SW480 (cell line): ENCODE results near the gene ST8SIA1.

Experiments
- DNase-seq: peaks from one replicate; pipeline ENCODE4 v3.0.0-alpha.2; 2016; ENCODE audit warnings: low spot score

The ST8SIA1 gene

GRCh38 chr12:22329621-22330020 lies 4.9 kb downstream of the ST8SIA1 start:
- no peak for DNase-seq

- no peak for DNase-seq
Observed at GRCh38 chr12:22325218-22325617, 9.3 kb downstream of the ST8SIA1 start.

- DNase-seq: no peak
Observed at GRCh38 chr12:22322091-22322490, 12.4 kb downstream of the ST8SIA1 start.

- no peak for DNase-seq
Observed at GRCh38 chr12:22321638-22322037, 12.9 kb downstream of the ST8SIA1 start.

GRCh38 chr12:22321018-22321605 lies 13.4 kb downstream of the ST8SIA1 start:
- no peak for DNase-seq

GRCh38 chr12:22318108-22318737 lies 16.3 kb downstream of the ST8SIA1 start:
- DNase-seq: no peak

GRCh38 chr12:22313963-22314330 lies 20.6 kb downstream of the ST8SIA1 start:
- no peak for DNase-seq

GRCh38 chr12:22313286-22313962 lies 21.1 kb downstream of the ST8SIA1 start:
- DNase-seq: no peak

- DNase-seq: no peak
Observed at GRCh38 chr12:22312336-22312735, 22.2 kb downstream of the ST8SIA1 start.

GRCh38 chr12:22310709-22311108 lies 23.8 kb downstream of the ST8SIA1 start:
- DNase-seq: no peak

- no peak for DNase-seq
Observed at GRCh38 chr12:22310275-22310674, 24.2 kb downstream of the ST8SIA1 start.

GRCh38 chr12:22307811-22308210 lies 26.7 kb downstream of the ST8SIA1 start:
- no peak for DNase-seq

GRCh38 chr12:22306311-22306710 lies 28.2 kb downstream of the ST8SIA1 start:
- no peak for DNase-seq

- no peak for DNase-seq
Observed at GRCh38 chr12:22304341-22304740, 30.2 kb downstream of the ST8SIA1 start.

GRCh38 chr12:22299294-22299912 lies 35.1 kb downstream of the ST8SIA1 start:
- no peak for DNase-seq

GRCh38 chr12:22289250-22289649 lies 45.3 kb downstream of the ST8SIA1 start:
- no peak for DNase-seq

- DNase-seq: no peak
Observed at GRCh38 chr12:22287776-22288621, 46.5 kb downstream of the ST8SIA1 start.

GRCh38 chr12:22287101-22287500 lies 47.4 kb downstream of the ST8SIA1 start:
- no peak for DNase-seq

- DNase-seq: no peak
Observed at GRCh38 chr12:22286569-22286968, 47.9 kb downstream of the ST8SIA1 start.

GRCh38 chr12:22285846-22286245 lies 48.7 kb downstream of the ST8SIA1 start:
- no peak for DNase-seq

GRCh38 chr12:22284871-22285270 lies 49.6 kb downstream of the ST8SIA1 start:
- no peak for DNase-seq

GRCh38 chr12:22283508-22283907 lies 51.0 kb downstream of the ST8SIA1 start:
- DNase-seq: no peak
